Epidermal melanocyte (primary cell): ENCODE data around the gene C8B.

Source experiments
- DNase-seq: peaks from one replicate; pipeline ENCODE4 v3.0.0; 2011; ENCODE audit warnings: low spot score; ENCODE audit not compliant: insufficient read length

The C8B gene

GRCh38 chr1:56901716-56902115, 64.1 kb downstream of the C8B start:
- no peak for DNase-seq

- no peak for DNase-seq
Observed at GRCh38 chr1:56898879-56899278, 66.9 kb downstream of the C8B start.

- DNase-seq: no peak
Observed at GRCh38 chr1:56898005-56898373, 67.8 kb downstream of the C8B start.

GRCh38 chr1:56897150-56898004, 68.4 kb downstream of the C8B start:
- DNase-seq: no peak

- no peak for DNase-seq
Observed at GRCh38 chr1:56894014-56894413, 71.8 kb downstream of the C8B start.

- DNase-seq: no peak
Observed at GRCh38 chr1:56890229-56890628, 75.6 kb downstream of the C8B start.

- no peak for DNase-seq
Observed at GRCh38 chr1:56881417-56881816, 84.4 kb downstream of the C8B start.

- DNase-seq: no peak
Observed at GRCh38 chr1:56880774-56881173, 85.0 kb downstream of the C8B start.
